ENCODE data around the gene CHAC1. TPM values are rescaled to one million over a fixed set of nuclear protein-coding genes. Genes with fewer than 3 reads are reported as not detected.

The CHAC1 gene
- total and polyA plus RNA-seq, 2 of the 13 experiments (the other 11 are each of a cell fraction or from before 2014, with no cell fraction given): 0.44 TPM; not detected in 1

- TF ChIP-seq, protein P1, sequence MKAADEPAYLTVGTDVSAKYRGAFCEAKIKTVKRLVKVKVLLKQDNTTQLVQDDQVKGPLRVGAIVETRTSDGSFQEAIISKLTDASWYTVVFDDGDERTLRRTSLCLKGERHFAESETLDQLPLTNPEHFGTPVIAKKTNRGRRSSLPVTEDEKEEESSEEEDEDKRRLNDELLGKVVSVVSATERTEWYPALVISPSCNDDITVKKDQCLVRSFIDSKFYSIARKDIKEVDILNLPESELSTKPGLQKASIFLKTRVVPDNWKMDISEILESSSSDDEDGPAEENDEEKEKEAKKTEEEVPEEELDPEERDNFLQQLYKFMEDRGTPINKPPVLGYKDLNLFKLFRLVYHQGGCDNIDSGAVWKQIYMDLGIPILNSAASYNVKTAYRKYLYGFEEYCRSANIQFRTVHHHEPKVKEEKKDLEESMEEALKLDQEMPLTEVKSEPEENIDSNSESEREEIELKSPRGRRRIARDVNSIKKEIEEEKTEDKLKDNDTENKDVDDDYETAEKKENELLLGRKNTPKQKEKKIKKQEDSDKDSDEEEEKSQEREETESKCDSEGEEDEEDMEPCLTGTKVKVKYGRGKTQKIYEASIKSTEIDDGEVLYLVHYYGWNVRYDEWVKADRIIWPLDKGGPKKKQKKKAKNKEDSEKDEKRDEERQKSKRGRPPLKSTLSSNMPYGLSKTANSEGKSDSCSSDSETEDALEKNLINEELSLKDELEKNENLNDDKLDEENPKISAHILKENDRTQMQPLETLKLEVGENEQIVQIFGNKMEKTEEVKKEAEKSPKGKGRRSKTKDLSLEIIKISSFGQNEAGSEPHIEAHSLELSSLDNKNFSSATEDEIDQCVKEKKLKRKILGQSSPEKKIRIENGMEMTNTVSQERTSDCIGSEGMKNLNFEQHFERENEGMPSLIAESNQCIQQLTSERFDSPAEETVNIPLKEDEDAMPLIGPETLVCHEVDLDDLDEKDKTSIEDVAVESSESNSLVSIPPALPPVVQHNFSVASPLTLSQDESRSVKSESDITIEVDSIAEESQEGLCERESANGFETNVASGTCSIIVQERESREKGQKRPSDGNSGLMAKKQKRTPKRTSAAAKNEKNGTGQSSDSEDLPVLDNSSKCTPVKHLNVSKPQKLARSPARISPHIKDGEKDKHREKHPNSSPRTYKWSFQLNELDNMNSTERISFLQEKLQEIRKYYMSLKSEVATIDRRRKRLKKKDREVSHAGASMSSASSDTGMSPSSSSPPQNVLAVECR (CRISPR knock-in tag; IDR thresholded peaks at IDR 0.05; ENCODE audit: borderline replicate concordance): no peak
- TF ChIP-seq LBX2 (CRISPR knock-in tag; IDR thresholded peaks at IDR 0.05; ENCODE audit: borderline replicate concordance) (no peak), ZNF772 (CRISPR knock-in tag; IDR thresholded peaks at IDR 0.05) (0 out of 2 replicates have a peak, but pooled peaks have one; percentile 15), ZFP41 (CRISPR knock-in tag; IDR thresholded peaks at IDR 0.05; ENCODE audit: borderline replicate concordance) (no peak), ZSCAN22 (CRISPR knock-in tag; IDR thresholded peaks at IDR 0.05) (peak; percentile 90), DRAP1 (CRISPR knock-in tag; IDR thresholded peaks at IDR 0.05) (no peak), MXD1 (CRISPR knock-in tag; IDR thresholded peaks at IDR 0.05) (0 out of 2 replicates have a peak, but pooled peaks have one; percentile 13), ARHGAP35 (CRISPR knock-in tag; IDR thresholded peaks at IDR 0.05; ENCODE audit: borderline replicate concordance) (no peak), ZNF256 (CRISPR knock-in tag; conservative IDR thresholded peaks at IDR 0.05) (no peak)
Measured at GRCh38 chr15:40931300-40932142, 21.8 kb upstream of the CHAC1 start (continued).
